SK-N-MC (cell line): ENCODE measurements around the gene PSMD14.

Experiments
- DNase-seq: peaks from one replicate; pipeline ENCODE4 v3.0.0-alpha.2; 2011; ENCODE audit warnings: low read depth, low spot score
- H3K27ac ChIP-seq: fragments of 200-600 bp; sonication (generic); 2 replicates; pipeline ENCODE4 v1.5.1; 2016; ENCODE audit warnings: mixed run types
- H3K36me3 ChIP-seq: fragments of 200-600 bp; sonication (generic); 2 replicates; pipeline ENCODE4 v1.6.1; 2017; ENCODE audit warnings: antibody characterized with exemption, low read length, mixed read lengths; ENCODE audit not compliant: insufficient read depth
- H3K4me3 ChIP-seq: fragments of 200-600 bp; sonication (generic); 2 replicates; pipeline ENCODE4 v1.5.1; 2016
- H3K9ac ChIP-seq: fragments of 200-600 bp; sonication (generic); 2 replicates; pipeline ENCODE4 v1.8.0; 2017; ENCODE audit warnings: mixed run types, mixed read lengths; ENCODE audit not compliant: insufficient read length
- H3K9me3 ChIP-seq: fragments of 200-600 bp; sonication (generic); 2 replicates; pipeline ENCODE4 v1.6.1; 2017; ENCODE audit warnings: low read depth, mild to moderate bottlenecking, antibody characterized with exemption, low read length, moderate library complexity, mixed read lengths
- EZH2 ChIP-seq: fragments of 200-600 bp; sonication (generic); IDR thresholded peaks from one replicate; pipeline ENCODE4 v1.6.1; 2017; ENCODE audit warnings: antibody characterized with exemption
- FOXP2 ChIP-seq: optimal IDR thresholded peaks from 2 replicates; pipeline ENCODE3; 2011; ENCODE audit warnings: mild to moderate bottlenecking, moderate library complexity; ENCODE audit not compliant: insufficient read depth; ENCODE audit errors: extremely low read length, control extremely low read depth
- POLR2AphosphoS5 ChIP-seq: IDR thresholded peaks from 2 replicates; pipeline ENCODE4 v1.6.1; 2012; ENCODE audit warnings: mild to moderate bottlenecking, low read depth, low read length, borderline replicate concordance

Gene PSMD14

GRCh38 chr2:161424394-161424769 lies 116.2 kb downstream of the PSMD14 start:
- H3K9ac ChIP-seq: no peak overlapping the region
- no peak for DNase-seq
- H3K9me3 ChIP-seq: no peaks in the 10 kb centered on the region
- TF ChIP-seq FOXP2 (no peak), EZH2 (no peak), POLR2AphosphoS5 (no peak)
- H3K4me3 ChIP-seq: no peak overlapping the region
- H3K36me3 ChIP-seq: no peaks in the 10 kb centered on the region
- H3K27ac ChIP-seq: no peak overlapping the region

- no peaks in the 10 kb centered on the region for H3K9me3 ChIP-seq
- DNase-seq: no peak
- no peaks in the 10 kb centered on the region for H3K36me3 ChIP-seq
- H3K4me3 ChIP-seq: no peak overlapping the region
- no peak overlapping the region for H3K9ac ChIP-seq
- no peak for TF ChIP-seq EZH2
- no peak for TF ChIP-seq FOXP2
- TF ChIP-seq POLR2AphosphoS5: no peak
- no peak overlapping the region for H3K27ac ChIP-seq
Observed at GRCh38 chr2:161424891-161425727, 116.9 kb downstream of the PSMD14 start.

- H3K36me3 ChIP-seq: no peaks in the 10 kb centered on the region
- no peak overlapping the region for H3K4me3 ChIP-seq
- DNase-seq: no peak
- H3K9ac ChIP-seq: no peak overlapping the region
- no peaks in the 10 kb centered on the region for H3K9me3 ChIP-seq
- no peak for TF ChIP-seq FOXP2
- TF ChIP-seq EZH2: no peak
- TF ChIP-seq POLR2AphosphoS5: no peak
- H3K27ac ChIP-seq: no peak overlapping the region
Observed at GRCh38 chr2:161425728-161426454, 117.7 kb downstream of the PSMD14 start.

GRCh38 chr2:161426455-161426921 lies 118.3 kb downstream of the PSMD14 start:
- TF ChIP-seq EZH2 (no peak), POLR2AphosphoS5 (no peak), FOXP2 (no peak)
- no peak overlapping the region for H3K9ac ChIP-seq
- no peak overlapping the region for H3K27ac ChIP-seq
- DNase-seq: no peak
- H3K36me3 ChIP-seq: no peaks in the 10 kb centered on the region
- H3K9me3 ChIP-seq: no peaks in the 10 kb centered on the region
- H3K4me3 ChIP-seq: no peak overlapping the region

- Histone ChIP-seq H3K36me3 (no peaks in the 10 kb centered on the region), H3K9me3 (no peaks in the 10 kb centered on the region), H3K4me3 (no peak overlapping the region), H3K9ac (no peak overlapping the region), H3K27ac (no peak overlapping the region)
- TF ChIP-seq FOXP2: no peak
- no peak for TF ChIP-seq EZH2
- TF ChIP-seq POLR2AphosphoS5: no peak
- no peak for DNase-seq
Observed at GRCh38 chr2:161426922-161427663, 118.9 kb downstream of the PSMD14 start.

DNA sequence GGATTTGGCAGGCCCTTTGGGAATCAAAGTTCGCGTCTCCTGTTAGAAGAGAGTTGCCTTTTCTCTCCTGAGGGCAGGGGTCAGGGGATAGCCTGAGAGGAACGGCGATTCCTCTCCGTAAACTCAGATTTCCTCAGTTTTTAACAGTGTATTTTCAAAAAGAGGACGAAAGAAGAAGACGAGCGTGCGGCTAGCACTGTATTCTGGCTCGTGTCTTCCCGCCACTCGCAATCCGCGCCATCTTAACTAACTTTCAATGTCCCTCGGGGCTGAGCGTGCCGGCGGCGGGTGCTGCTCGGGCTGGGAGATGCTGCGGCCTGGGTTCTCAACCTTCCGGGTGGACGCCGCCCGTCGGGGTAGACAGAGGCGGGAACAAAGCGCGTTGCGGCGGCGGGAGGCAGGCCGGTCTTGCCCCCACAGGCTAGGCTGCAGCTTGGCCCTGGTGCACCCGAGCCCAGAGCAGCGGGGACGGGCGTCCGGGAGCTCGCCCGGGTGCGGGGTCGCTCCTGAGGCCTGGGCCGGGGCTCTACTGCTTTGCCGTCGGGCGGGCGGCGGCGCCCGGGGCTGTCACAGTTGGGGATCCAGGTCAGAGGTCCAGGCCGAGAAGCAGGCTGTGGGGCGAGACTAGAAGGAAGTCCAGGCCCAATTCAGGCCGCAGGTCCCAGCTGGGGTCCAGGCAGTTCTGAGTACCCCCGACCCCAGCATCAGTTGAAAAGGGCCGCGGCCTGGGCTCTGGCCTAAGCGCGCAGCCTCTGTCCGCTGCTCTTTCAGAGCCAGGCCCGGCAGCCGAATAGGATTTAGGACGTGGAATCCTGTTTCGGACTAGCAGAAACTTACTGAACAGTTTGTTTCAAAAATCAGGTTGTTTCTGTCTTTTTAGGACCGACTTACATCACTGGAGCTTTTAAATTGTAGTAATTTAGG lies 119.7 kb downstream of the PSMD14 start:
- Histone ChIP-seq H3K9me3 (no peaks in the 10 kb centered on the region), H3K9ac (no peak overlapping the region), H3K27ac (no peak overlapping the region), H3K4me3 (no peak overlapping the region), H3K36me3 (no peaks in the 10 kb centered on the region)
- DNase-seq: no peak
- TF ChIP-seq FOXP2: no peak
- no peak for TF ChIP-seq POLR2AphosphoS5
- no peak for TF ChIP-seq EZH2

DNA sequence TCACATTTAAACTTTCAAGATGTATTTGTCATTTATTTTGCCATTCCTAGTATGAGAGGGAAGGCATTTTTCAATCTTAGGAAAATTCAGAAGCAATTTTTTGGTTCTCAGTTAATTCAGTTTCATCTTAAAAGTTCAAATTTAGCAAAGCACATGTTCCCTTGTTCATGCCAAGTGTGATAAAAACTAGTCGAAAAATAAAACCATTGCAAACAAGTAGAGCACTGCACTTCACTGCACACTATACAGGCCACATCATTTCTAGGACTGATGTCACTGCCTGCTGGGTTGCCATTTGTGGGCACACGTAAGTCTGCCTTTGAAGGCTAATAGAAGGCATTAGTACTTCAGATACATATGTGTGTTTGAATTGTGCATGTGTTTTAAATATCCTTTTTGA lies 122.2 kb downstream of the PSMD14 start:
- TF ChIP-seq POLR2AphosphoS5 (no peak), EZH2 (no peak), FOXP2 (no peak)
- Histone ChIP-seq H3K9me3 (no peaks in the 10 kb centered on the region; the same call in 1 of the 2 replicates), H3K36me3 (no peaks in the 10 kb centered on the region), H3K4me3 (no peak overlapping the region), H3K27ac (no peak overlapping the region), H3K9ac (no peak overlapping the region)
- DNase-seq: no peak
